ENCODE measurements around the gene HDAC11.
"Not testable (repeated sequence)": the region's sequence is repeated elsewhere in the genome, so short reads cannot be mapped to it uniquely, and the experiment has no call there.

The HDAC11 gene

GRCh38 chr3:13495351-13495813 lies 15.3 kb downstream of the HDAC11 start:
- H3K4me3 ChIP-seq (replicated peaks; ENCODE audit: low read depth, low read length): no peak overlapping the region
- TF ChIP-seq CTCF (IDR thresholded peaks at IDR 0.05; ENCODE audit: low read length, missing control alignments): no peak
- DNase-seq (ENCODE audit: low read depth): no peak

- DNase-seq (ENCODE audit: low read depth): peak; percentile 89
- peak; percentile 99 for TF ChIP-seq CTCF (IDR thresholded peaks at IDR 0.05; ENCODE audit: low read length, missing control alignments)
- no peak overlapping the region for H3K4me3 ChIP-seq (replicated peaks; ENCODE audit: low read depth, low read length)
These were observed 16.0 kb downstream of the HDAC11 start for GRCh38 chr3:13495921-13496723.

- TF ChIP-seq CTCF (IDR thresholded peaks at IDR 0.05; ENCODE audit: low read length, missing control alignments): no peak
- H3K4me3 ChIP-seq (replicated peaks; ENCODE audit: low read depth, low read length): no peak overlapping the region
- no peak for DNase-seq (ENCODE audit: low read depth)
These were observed 16.8 kb downstream of the HDAC11 start for GRCh38 chr3:13496879-13497278.

- no peak overlapping the region for H3K4me3 ChIP-seq (replicated peaks; ENCODE audit: low read depth, low read length)
These were observed 17.3 kb downstream of the HDAC11 start for GRCh38 chr3:13497386-13497785.

GRCh38 chr3:13498354-13499060 lies 18.4 kb downstream of the HDAC11 start:
- TF ChIP-seq CTCF (IDR thresholded peaks at IDR 0.05; ENCODE audit: low read length, missing control alignments): no peak
- H3K4me3 ChIP-seq (replicated peaks; ENCODE audit: low read depth, low read length): no peak overlapping the region
- DNase-seq (ENCODE audit: low read depth): no peak

More at GRCh38 chr3:13497386-13497785, 17.3 kb downstream of the HDAC11 start:
- no peak for DNase-seq (ENCODE audit: low read depth)
- no peak for TF ChIP-seq CTCF (IDR thresholded peaks at IDR 0.05; ENCODE audit: low read length, missing control alignments)

- DNase-seq (ENCODE audit: low read depth); H3K4me3 ChIP-seq (replicated peaks; ENCODE audit: low read depth, low read length): not testable (repeated sequence)
These were observed 19.1 kb downstream of the HDAC11 start for GRCh38 chr3:13499246-13499645.

- no peak overlapping the region for H3K4me3 ChIP-seq (replicated peaks; ENCODE audit: low read depth, low read length)
- peak; percentile 28 for DNase-seq (ENCODE audit: low read depth)
- TF ChIP-seq CTCF (IDR thresholded peaks at IDR 0.05; ENCODE audit: low read length, missing control alignments): peak; percentile 64
These were observed 20.2 kb downstream of the HDAC11 start for GRCh38 chr3:13500133-13500885.
